K562 (cell line): ENCODE data around the gene CNPY4. TPM values are rescaled to one million over a fixed set of nuclear protein-coding genes. Genes with fewer than 3 reads are reported as not detected.

Experiments used
- ASH1L ChIP-seq: fragments of 450-650 bp; IDR thresholded peaks from 2 replicates; pipeline ENCODE4 v1.6.1; 2018; ENCODE audit warnings: borderline replicate concordance, mild to moderate bottlenecking, low read depth; ENCODE audit not compliant: partially characterized antibody
- ATF1 ChIP-seq, 2 experiments: fragments of 450-650 bp in 1 of 2; IDR thresholded peaks; 2 replicates each; pipeline ENCODE4 v1.6.1; 2016; ENCODE audit warnings: missing compliant biosample characterization in 1 of 2, missing genetic modification characterization in 1 of 2
- BRD4 ChIP-seq: fragments of 200-600 bp; sonication (generic); IDR thresholded peaks from 2 replicates; pipeline ENCODE4 v1.6.1; 2017; ENCODE audit warnings: inconsistent platforms
- FOXA1 ChIP-seq: fragments of 450-650 bp; IDR thresholded peaks from 2 replicates; pipeline ENCODE4 v1.6.1; 2016; ENCODE audit warnings: mild to moderate bottlenecking, borderline replicate concordance
- HDAC2 ChIP-seq: fragments of 450-650 bp; IDR thresholded peaks from 2 replicates; pipeline ENCODE4 v1.6.1; 2016; ENCODE audit warnings: mild to moderate bottlenecking
- HSF4 ChIP-seq: fragments of 250-450 bp; sonication (Bioruptor Pico); IDR thresholded peaks from 2 replicates; pipeline ENCODE4 v2.1.2; 2022; ENCODE audit warnings: mild to moderate bottlenecking, moderate library complexity, borderline replicate concordance
- MYBL2 ChIP-seq, 2 experiments: fragments of 450-650 bp in 1 of 2; sonication (generic) in 1 of 2; formaldehyde crosslinking in 1 of 2; IDR thresholded peaks; 2 replicates each; pipeline versions ENCODE4 v1.6.1 to v1.8.1; 2017 to 2022; ENCODE audit warnings: borderline replicate concordance in 1 of 2, inconsistent platforms in 1 of 2, low read depth in 1 of 2, mild to moderate bottlenecking in 1 of 2, missing genetic modification reagents in 1 of 2, moderate library complexity in 1 of 2
- NR2C1 ChIP-seq, 2 experiments: fragments of 450-650 bp; IDR thresholded peaks; 2 replicates each; pipeline ENCODE4 v1.6.1; 2017; ENCODE audit warnings: mild to moderate bottlenecking in 2 of 2, antibody characterized with exemption in 1 of 2, inconsistent platforms in 1 of 2, missing compliant biosample characterization in 1 of 2, missing genetic modification characterization in 1 of 2
- NR3C1 ChIP-seq: sonication (generic); formaldehyde crosslinking; IDR thresholded peaks from 2 replicates; pipeline ENCODE4 v1.8.1; 2022; ENCODE audit warnings: missing genetic modification reagents
- PHB ChIP-seq: fragments of 250-450 bp; sonication (Bioruptor Pico); IDR thresholded peaks from 2 replicates; pipeline ENCODE4 v1.5.0; 2021
- RBBP5 ChIP-seq: fragments of 200-600 bp; sonication (generic); IDR thresholded peaks from 2 replicates; pipeline ENCODE4 v1.6.1; 2012; ENCODE audit warnings: borderline replicate concordance, mild to moderate bottlenecking, low read length, control low read depth, inconsistent platforms; ENCODE audit not compliant: insufficient read depth, poor library complexity, severe bottlenecking
- RBM25 ChIP-seq: fragments of 200-400 bp; formaldehyde crosslinking; IDR thresholded peaks from 2 replicates; pipeline ENCODE4 v1.6.1; 2018; ENCODE audit warnings: low read length, low read depth, moderate library complexity; ENCODE audit not compliant: severe bottlenecking
- TAF7 ChIP-seq: fragments of 450-650 bp; IDR thresholded peaks from 2 replicates; pipeline ENCODE4 v1.6.1; 2016; ENCODE audit warnings: missing genetic modification characterization, missing compliant biosample characterization
- TEAD1 ChIP-seq, 2 experiments: fragments of 450-650 bp in 1 of 2; sonication (generic) in 1 of 2; formaldehyde crosslinking; IDR thresholded peaks; 2 replicates each; pipeline versions ENCODE4 v1.4.0 to v1.8.0; 2020 to 2022; ENCODE audit warnings: mild to moderate bottlenecking in 2 of 2, missing genetic modification reagents in 1 of 2
- YBX1 ChIP-seq: fragments of 450-650 bp; IDR thresholded peaks from 2 replicates; pipeline ENCODE4 v1.7.1; 2016; ENCODE audit warnings: mild to moderate bottlenecking
- ZBTB17 ChIP-seq: fragments of 450-650 bp; formaldehyde crosslinking; IDR thresholded peaks from 2 replicates; pipeline ENCODE4 v1.4.0; 2020; ENCODE audit warnings: mild to moderate bottlenecking
- ZNF695 ChIP-seq: fragments of 450-650 bp; formaldehyde crosslinking; IDR thresholded peaks from 2 replicates; pipeline ENCODE4 v1.4.0; 2020; ENCODE audit warnings: mild to moderate bottlenecking, moderate library complexity
- polyA plus RNA-seq, 8 experiments: library from polyadenylated mRNA; depleted of rRNA in 4 of 8; stranded (reverse) in 5 of 8; unstranded in 3 of 8; fragments of >200 nt; fragmentation: Nextera tagmentation in 2 of 8; fragmentation: Illumina TruSeq in 1 of 8; extraction: Ambion mirVana in 2 of 8; extraction: Trizol in 1 of 8; gene quantifications; 2 replicates each; pipeline versions ENCODE4 v1.2.1 to v1.2.3, GENCODE V29; 2011 to 2014; ENCODE audit warnings: inconsistent platforms in 1 of 8, missing spikeins in 1 of 8
- total RNA-seq, 7 experiments: library from RNA; depleted of rRNA in 6 of 7; stranded (reverse); fragments of >200 nt in 6 of 7; fragmentation: Illumina TruSeq in 2 of 7; extraction: Trizol in 2 of 7; gene quantifications; 2 replicates each; pipeline versions ENCODE4 v1.2.1 to v1.2.3, GENCODE V29; 2011 to 2021; ENCODE audit warnings: low replicate concordance in 1 of 7
- TF ChIP-seq, protein P1 (sequence below): fragments of 250-450 bp; sonication (Bioruptor Pico); IDR thresholded peaks from 2 replicates; pipeline ENCODE4 v1.8.0; 2021; ENCODE audit warnings: borderline replicate concordance, mild to moderate bottlenecking, moderate library complexity; ENCODE audit not compliant: poor library complexity, severe bottlenecking
- TF ChIP-seq, protein P2 (sequence below): fragments of 250-450 bp; sonication (Bioruptor Pico); IDR thresholded peaks from 2 replicates; pipeline ENCODE4 v1.9.0; 2021; ENCODE audit warnings: mild to moderate bottlenecking, inconsistent platforms
- TF ChIP-seq, protein P3 (sequence below): sonication (generic); formaldehyde crosslinking; IDR thresholded peaks from 2 replicates; pipeline ENCODE4 v1.9.0; 2022; ENCODE audit warnings: mild to moderate bottlenecking, missing genetic modification reagents
- TF ChIP-seq, protein P4 (sequence below): fragments of 200-400 bp; formaldehyde crosslinking; IDR thresholded peaks from 2 replicates; pipeline ENCODE4 v1.6.1; 2017; ENCODE audit warnings: mild to moderate bottlenecking, low read depth, low read length, moderate library complexity

Gene CNPY4
- total and polyA plus RNA-seq, 9 of the 15 experiments (the other 6 are each of a cell fraction or from before 2014, with no cell fraction given), result 1.9 to 11.2 (median 7.0) TPM

DNA sequence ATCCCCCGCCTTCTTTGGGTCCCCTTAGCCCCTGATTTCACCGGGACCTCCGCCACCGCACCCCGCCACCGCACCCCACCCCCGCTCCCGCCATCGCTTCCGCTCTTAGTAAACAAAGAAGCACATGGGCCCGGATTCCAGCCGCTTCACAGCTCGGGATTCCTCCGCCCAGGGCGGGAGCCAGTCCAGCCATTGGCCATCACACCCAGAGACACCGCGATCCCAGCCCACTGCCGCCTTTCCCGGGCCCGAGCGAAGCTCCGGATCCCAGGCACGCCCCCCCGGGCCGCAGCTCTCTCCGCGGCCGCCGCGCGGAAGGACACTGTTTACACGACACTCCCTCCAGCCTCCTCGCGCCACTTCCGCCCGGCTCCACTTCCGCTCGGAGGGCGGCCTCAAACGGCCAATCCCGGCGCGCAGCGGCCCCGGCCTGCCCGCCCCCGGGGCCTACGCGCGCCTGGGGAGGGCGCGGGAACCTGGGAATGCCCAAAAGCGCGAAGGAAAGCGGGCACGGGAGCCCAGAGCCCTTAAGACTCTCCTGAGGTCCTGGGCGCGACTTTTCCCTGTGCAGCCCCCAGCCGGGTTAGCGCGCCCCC is 18.9 kb upstream of the CNPY4 start (continued):
- TF ChIP-seq, protein P1, sequence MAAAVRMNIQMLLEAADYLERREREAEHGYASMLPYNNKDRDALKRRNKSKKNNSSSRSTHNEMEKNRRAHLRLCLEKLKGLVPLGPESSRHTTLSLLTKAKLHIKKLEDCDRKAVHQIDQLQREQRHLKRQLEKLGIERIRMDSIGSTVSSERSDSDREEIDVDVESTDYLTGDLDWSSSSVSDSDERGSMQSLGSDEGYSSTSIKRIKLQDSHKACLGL (CRISPR knock-in tag), result peak; percentile 91
- no peak for TF ChIP-seq ZNF695
- TF ChIP-seq, protein P2, sequence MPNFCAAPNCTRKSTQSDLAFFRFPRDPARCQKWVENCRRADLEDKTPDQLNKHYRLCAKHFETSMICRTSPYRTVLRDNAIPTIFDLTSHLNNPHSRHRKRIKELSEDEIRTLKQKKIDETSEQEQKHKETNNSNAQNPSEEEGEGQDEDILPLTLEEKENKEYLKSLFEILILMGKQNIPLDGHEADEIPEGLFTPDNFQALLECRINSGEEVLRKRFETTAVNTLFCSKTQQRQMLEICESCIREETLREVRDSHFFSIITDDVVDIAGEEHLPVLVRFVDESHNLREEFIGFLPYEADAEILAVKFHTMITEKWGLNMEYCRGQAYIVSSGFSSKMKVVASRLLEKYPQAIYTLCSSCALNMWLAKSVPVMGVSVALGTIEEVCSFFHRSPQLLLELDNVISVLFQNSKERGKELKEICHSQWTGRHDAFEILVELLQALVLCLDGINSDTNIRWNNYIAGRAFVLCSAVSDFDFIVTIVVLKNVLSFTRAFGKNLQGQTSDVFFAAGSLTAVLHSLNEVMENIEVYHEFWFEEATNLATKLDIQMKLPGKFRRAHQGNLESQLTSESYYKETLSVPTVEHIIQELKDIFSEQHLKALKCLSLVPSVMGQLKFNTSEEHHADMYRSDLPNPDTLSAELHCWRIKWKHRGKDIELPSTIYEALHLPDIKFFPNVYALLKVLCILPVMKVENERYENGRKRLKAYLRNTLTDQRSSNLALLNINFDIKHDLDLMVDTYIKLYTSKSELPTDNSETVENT, result peak; percentile 89
- no peak for TF ChIP-seq HSF4 (CRISPR knock-in tag)
- no peak for TF ChIP-seq MYBL2 (IDR thresholded peaks at IDR 0.05; ENCODE audit: low read depth)
- TF ChIP-seq MYBL2 (CRISPR knock-in tag; IDR thresholded peaks at IDR 0.05; ENCODE audit: borderline replicate concordance), result no peak
- TF ChIP-seq, protein P3, sequence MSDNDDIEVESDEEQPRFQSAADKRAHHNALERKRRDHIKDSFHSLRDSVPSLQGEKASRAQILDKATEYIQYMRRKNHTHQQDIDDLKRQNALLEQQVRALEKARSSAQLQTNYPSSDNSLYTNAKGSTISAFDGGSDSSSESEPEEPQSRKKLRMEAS (CRISPR knock-in tag), result peak; percentile 86
- TF ChIP-seq RBM25, result peak; percentile 97
- peak; percentile 43 for TF ChIP-seq ASH1L
- no peak for TF ChIP-seq ATF1 (CRISPR knock-in tag; IDR thresholded peaks at IDR 0.05)
- TF ChIP-seq ATF1 (tag; IDR thresholded peaks at IDR 0.05), result peak; percentile 93
- peak; percentile 96 for TF ChIP-seq HDAC2
- TF ChIP-seq NR2C1 (IDR thresholded peaks at IDR 0.05), result no peak; the same call in 1 of the 2 replicates
- no peak for TF ChIP-seq NR2C1 (tag; IDR thresholded peaks at IDR 0.05)
- peak; percentile 26; the same call in 1 of the 2 replicates for TF ChIP-seq TAF7 (tag)
- peak; percentile 74 for TF ChIP-seq RBBP5
- 0 out of 2 replicates have a peak, but pooled peaks have one; percentile 52 for TF ChIP-seq PHB (CRISPR knock-in tag)
- no peak; the same call in 1 of the 2 replicates for TF ChIP-seq BRD4
- TF ChIP-seq, protein P4, sequence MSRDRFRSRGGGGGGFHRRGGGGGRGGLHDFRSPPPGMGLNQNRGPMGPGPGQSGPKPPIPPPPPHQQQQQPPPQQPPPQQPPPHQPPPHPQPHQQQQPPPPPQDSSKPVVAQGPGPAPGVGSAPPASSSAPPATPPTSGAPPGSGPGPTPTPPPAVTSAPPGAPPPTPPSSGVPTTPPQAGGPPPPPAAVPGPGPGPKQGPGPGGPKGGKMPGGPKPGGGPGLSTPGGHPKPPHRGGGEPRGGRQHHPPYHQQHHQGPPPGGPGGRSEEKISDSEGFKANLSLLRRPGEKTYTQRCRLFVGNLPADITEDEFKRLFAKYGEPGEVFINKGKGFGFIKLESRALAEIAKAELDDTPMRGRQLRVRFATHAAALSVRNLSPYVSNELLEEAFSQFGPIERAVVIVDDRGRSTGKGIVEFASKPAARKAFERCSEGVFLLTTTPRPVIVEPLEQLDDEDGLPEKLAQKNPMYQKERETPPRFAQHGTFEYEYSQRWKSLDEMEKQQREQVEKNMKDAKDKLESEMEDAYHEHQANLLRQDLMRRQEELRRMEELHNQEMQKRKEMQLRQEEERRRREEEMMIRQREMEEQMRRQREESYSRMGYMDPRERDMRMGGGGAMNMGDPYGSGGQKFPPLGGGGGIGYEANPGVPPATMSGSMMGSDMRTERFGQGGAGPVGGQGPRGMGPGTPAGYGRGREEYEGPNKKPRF, result no peak
- 0 out of 2 replicates have a peak, but pooled peaks have one; percentile 30 for TF ChIP-seq NR3C1
- 0 out of 2 replicates have a peak, but pooled peaks have one; percentile 39 for TF ChIP-seq FOXA1
- peak; percentile 61; the same call in 1 of the 2 replicates for TF ChIP-seq ZBTB17
- no peak for TF ChIP-seq YBX1
- peak; percentile 87 to 89 for TF ChIP-seq TEAD1 (CRISPR knock-in tag; IDR thresholded peaks at IDR 0.05)
